Neural progenitor cell (in vitro differentiated cells): ENCODE measurements around the gene PCDH9. TPM values are rescaled to one million over a fixed set of nuclear protein-coding genes. Genes with fewer than 3 reads are reported as not detected.
"Not testable (repeated sequence)": the region's sequence is repeated elsewhere in the genome, so short reads cannot be mapped to it uniquely, and the experiment has no call there.

Source experiments
- DNase-seq: peaks from one replicate; pipeline ENCODE4 v3.0.0-alpha.2; 2016; ENCODE audit warnings: low spot score
- H2AFZ ChIP-seq: fragments of 200-600 bp; sonication (generic); replicated peaks from 2 replicates; pipeline ENCODE4 v1.6.1; 2016; ENCODE audit warnings: antibody characterized with exemption
- H3F3A ChIP-seq: fragments of 200-600 bp; sonication (generic); 2 replicates; pipeline ENCODE4 v1.6.1; 2016; ENCODE audit warnings: antibody characterized with exemption, low read depth
- H3K27ac ChIP-seq: fragments of 200-600 bp; sonication (generic); 2 replicates; pipeline ENCODE4 v1.5.1; 2016; ENCODE audit warnings: mild to moderate bottlenecking
- H3K27me3 ChIP-seq: fragments of 200-600 bp; sonication (generic); 2 replicates; pipeline ENCODE4 v1.6.1; 2016; ENCODE audit warnings: mild to moderate bottlenecking, moderate library complexity
- H3K36me3 ChIP-seq: fragments of 200-600 bp; sonication (generic); 2 replicates; pipeline ENCODE4 v1.5.1; 2016
- H3K4me1 ChIP-seq: fragments of 200-600 bp; sonication (generic); 2 replicates; pipeline ENCODE4 v1.6.1; 2016; ENCODE audit warnings: mixed run types
- H3K4me2 ChIP-seq: fragments of 200-600 bp; sonication (generic); 2 replicates; pipeline ENCODE4 v1.6.1; 2016
- H3K4me3 ChIP-seq: fragments of 200-600 bp; sonication (generic); 2 replicates; pipeline ENCODE4 v1.5.1; 2016
- H3K79me2 ChIP-seq: fragments of 200-600 bp; sonication (generic); 2 replicates; pipeline ENCODE4 v1.6.1; 2016; ENCODE audit warnings: low read depth
- H3K9ac ChIP-seq: fragments of 200-600 bp; sonication (generic); 2 replicates; pipeline ENCODE4 v1.6.1; 2016
- H3K9me3 ChIP-seq: fragments of 200-600 bp; sonication (generic); 2 replicates; pipeline ENCODE4 v1.5.1; 2016; ENCODE audit warnings: low read depth
- H4K20me1 ChIP-seq: fragments of 200-600 bp; sonication (generic); 2 replicates; pipeline ENCODE4 v1.6.1; 2016; ENCODE audit warnings: low read depth
- H3K27ac Mint-ChIP-seq: 3 replicates; pipeline ENCODE4 v1.8.0; 2021; ENCODE audit warnings: mixed read lengths
- H3K27me3 Mint-ChIP-seq: 2 replicates; pipeline ENCODE4 v1.8.0; 2022; ENCODE audit warnings: low read depth, mild to moderate bottlenecking, inconsistent platforms, moderate library complexity, mixed read lengths; ENCODE audit not compliant: insufficient read depth
- H3K36me3 Mint-ChIP-seq: 3 replicates; pipeline ENCODE4 v1.8.0; 2021; ENCODE audit warnings: mixed read lengths
- H3K4me1 Mint-ChIP-seq: 3 replicates; pipeline ENCODE4 v1.8.0; 2021; ENCODE audit warnings: mixed read lengths
- H3K4me3 Mint-ChIP-seq: 3 replicates; pipeline ENCODE4 v1.8.0; 2021; ENCODE audit warnings: mild to moderate bottlenecking, moderate library complexity, mixed read lengths
- H3K9me3 Mint-ChIP-seq: 3 replicates; pipeline ENCODE4 v1.8.0; 2020; ENCODE audit warnings: mixed read lengths
- EZH2 ChIP-seq: fragments of 200-600 bp; sonication (generic); IDR thresholded peaks from 2 replicates; pipeline ENCODE4 v1.6.1; 2017; ENCODE audit warnings: antibody characterized with exemption, mild to moderate bottlenecking, moderate library complexity
- EZH2phosphoT487 ChIP-seq: fragments of 200-600 bp; sonication (generic); IDR thresholded peaks from 2 replicates; pipeline ENCODE4 v1.6.1; 2017; ENCODE audit warnings: antibody characterized with exemption
- total RNA-seq: library from RNA; depleted of rRNA; stranded (reverse); fragments of >200 nt; gene quantifications from 2 replicates; pipeline ENCODE4 v1.2.3, GENCODE V29; 2015; ENCODE audit warnings: low replicate concordance
- TF ChIP-seq, protein P1 (sequence below): fragments of 200-600 bp; sonication (generic); IDR thresholded peaks from 2 replicates; pipeline ENCODE4 v1.5.1; 2017; ENCODE audit warnings: antibody characterized with exemption, mild to moderate bottlenecking

Gene PCDH9
- total RNA-seq, 1 donor from 2014 or later = 0.24 TPM

DNA sequence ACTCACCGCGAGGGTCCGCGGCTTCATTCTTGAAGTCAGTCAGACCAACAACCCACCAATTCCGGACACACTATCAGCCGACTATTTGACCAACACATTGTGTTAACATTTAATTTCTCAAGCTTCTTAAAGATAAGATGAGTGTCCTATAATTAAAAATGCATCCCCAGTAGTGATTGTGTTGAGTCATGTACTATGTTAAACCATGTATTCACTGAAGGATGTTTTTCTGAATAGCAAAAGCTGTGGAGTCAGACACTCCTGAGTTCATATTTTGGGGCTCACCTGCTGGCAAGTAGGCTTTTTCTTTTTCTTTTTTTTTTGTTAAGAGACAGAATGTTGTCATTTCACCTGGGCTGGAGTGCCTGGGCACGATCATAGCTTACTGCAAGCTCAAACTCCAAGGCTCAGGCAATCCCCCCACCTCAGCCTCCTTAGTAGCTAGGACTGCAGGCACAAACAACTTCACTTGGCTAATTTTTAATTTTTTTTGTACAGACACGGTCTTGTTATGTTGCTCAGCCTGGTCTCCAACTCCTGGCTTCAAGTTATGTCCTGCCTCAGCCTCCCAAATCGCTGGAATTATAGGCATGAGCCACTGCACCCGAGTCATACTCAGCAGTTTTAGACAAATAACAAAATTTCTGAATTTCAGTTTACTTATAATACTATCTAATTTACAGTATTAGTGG, 606.9 kb downstream of the PCDH9 start:
- TF ChIP-seq, protein P1, sequence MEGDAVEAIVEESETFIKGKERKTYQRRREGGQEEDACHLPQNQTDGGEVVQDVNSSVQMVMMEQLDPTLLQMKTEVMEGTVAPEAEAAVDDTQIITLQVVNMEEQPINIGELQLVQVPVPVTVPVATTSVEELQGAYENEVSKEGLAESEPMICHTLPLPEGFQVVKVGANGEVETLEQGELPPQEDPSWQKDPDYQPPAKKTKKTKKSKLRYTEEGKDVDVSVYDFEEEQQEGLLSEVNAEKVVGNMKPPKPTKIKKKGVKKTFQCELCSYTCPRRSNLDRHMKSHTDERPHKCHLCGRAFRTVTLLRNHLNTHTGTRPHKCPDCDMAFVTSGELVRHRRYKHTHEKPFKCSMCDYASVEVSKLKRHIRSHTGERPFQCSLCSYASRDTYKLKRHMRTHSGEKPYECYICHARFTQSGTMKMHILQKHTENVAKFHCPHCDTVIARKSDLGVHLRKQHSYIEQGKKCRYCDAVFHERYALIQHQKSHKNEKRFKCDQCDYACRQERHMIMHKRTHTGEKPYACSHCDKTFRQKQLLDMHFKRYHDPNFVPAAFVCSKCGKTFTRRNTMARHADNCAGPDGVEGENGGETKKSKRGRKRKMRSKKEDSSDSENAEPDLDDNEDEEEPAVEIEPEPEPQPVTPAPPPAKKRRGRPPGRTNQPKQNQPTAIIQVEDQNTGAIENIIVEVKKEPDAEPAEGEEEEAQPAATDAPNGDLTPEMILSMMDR = no peak
- no peak for TF ChIP-seq EZH2
- Mint-ChIP-seq H3K36me3 (peaks cover 8% of the 10 kb centered on the region), H3K4me1 (no peaks in the 10 kb centered on the region), H3K9me3 (peaks cover 9% of the 10 kb centered on the region), H3K27ac (no peak overlapping the region), H3K4me3 (no peak overlapping the region), H3K27me3 (peaks cover 2% of the 10 kb centered on the region)
- Histone ChIP-seq H3K9ac (no peak overlapping the region), H3K27ac (no peak overlapping the region), H3F3A (no peaks in the 10 kb centered on the region), H3K4me1 (no peaks in the 10 kb centered on the region), H3K4me3 (no peak overlapping the region), H3K27me3 (no peaks in the 10 kb centered on the region), H2AFZ (no peak overlapping the region), H3K9me3 (no peaks in the 10 kb centered on the region), H3K36me3 (no peaks in the 10 kb centered on the region), H4K20me1 (no peaks in the 10 kb centered on the region), H3K79me2 (no peaks in the 10 kb centered on the region), H3K4me2 (no peak overlapping the region)
- no peak for DNase-seq

DNA sequence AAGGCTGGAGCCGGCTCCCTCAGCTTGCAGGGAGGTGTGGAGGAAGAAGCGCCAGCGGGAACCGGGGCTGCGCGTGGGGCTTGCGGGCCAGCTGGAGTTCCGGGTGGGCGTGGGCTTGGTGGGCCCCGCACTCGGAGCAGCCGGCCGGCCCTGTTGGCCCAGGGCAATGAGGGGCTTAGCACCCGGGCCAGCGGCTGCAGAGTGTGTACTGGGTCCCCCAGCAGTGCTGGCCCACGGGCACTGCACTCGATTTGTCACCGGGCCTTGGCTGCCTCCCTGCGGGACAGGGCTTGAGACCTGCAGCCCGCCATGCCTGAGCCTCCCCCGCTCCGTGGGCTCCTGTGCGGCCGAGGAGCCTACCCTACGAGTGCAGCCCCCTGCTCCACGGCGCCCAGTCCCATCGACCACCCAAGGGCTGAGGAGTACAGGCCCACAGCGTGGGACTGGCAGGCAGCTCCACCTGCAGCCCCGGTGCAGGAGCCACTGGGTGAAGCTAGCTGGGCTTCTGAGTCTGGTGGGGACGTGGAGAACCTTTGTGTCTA, 608.2 kb downstream of the PCDH9 start:
- H2AFZ ChIP-seq, H3K4me2 ChIP-seq, H3K4me3 Mint-ChIP-seq, H3K4me1 ChIP-seq, H3F3A ChIP-seq, H4K20me1 ChIP-seq, H3K27ac Mint-ChIP-seq, H3K4me1 Mint-ChIP-seq, DNase-seq, H3K36me3 ChIP-seq, H3K9me3 Mint-ChIP-seq, H3K27me3 ChIP-seq, H3K4me3 ChIP-seq, H3K9me3 ChIP-seq, H3K27me3 Mint-ChIP-seq, H3K9ac ChIP-seq, H3K79me2 ChIP-seq, H3K27ac ChIP-seq, H3K36me3 Mint-ChIP-seq: not testable (repeated sequence)

DNA sequence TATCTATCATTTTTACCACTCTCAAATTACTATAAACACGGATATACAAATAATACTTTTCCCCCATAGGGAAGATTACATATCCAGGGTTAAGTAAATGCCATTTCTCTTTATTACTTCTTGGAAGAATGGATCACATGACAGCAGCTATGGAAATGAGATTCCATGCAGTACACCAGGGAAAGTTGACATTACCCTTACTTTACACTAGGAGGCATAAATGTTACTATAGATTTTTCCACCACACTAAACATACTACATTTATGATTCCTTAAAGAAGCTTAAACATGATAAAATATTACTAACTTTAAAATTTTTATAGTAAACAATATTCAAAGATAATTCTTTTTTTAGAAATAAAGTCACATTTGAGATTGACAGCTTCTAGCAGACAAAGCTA, 611.4 kb downstream of the PCDH9 start:
- Mint-ChIP-seq H3K27ac (no peak overlapping the region), H3K36me3 (peaks cover 8% of the 10 kb centered on the region), H3K4me1 (no peaks in the 10 kb centered on the region), H3K4me3 (no peak overlapping the region), H3K9me3 (peaks cover 17% of the 10 kb centered on the region), H3K27me3 (peaks cover 8% of the 10 kb centered on the region)
- Histone ChIP-seq H3K27ac (no peak overlapping the region), H3F3A (no peaks in the 10 kb centered on the region), H3K9me3 (no peaks in the 10 kb centered on the region), H3K9ac (no peak overlapping the region), H3K27me3 (no peaks in the 10 kb centered on the region), H3K4me2 (no peak overlapping the region), H3K4me3 (no peak overlapping the region), H2AFZ (no peak overlapping the region), H3K36me3 (no peaks in the 10 kb centered on the region), H3K79me2 (no peaks in the 10 kb centered on the region), H4K20me1 (no peaks in the 10 kb centered on the region), H3K4me1 (no peaks in the 10 kb centered on the region)
- TF ChIP-seq, protein P1 = peak; percentile 52
- TF ChIP-seq EZH2 = no peak
- no peak for TF ChIP-seq EZH2phosphoT487
- DNase-seq = peak; percentile 7

DNA sequence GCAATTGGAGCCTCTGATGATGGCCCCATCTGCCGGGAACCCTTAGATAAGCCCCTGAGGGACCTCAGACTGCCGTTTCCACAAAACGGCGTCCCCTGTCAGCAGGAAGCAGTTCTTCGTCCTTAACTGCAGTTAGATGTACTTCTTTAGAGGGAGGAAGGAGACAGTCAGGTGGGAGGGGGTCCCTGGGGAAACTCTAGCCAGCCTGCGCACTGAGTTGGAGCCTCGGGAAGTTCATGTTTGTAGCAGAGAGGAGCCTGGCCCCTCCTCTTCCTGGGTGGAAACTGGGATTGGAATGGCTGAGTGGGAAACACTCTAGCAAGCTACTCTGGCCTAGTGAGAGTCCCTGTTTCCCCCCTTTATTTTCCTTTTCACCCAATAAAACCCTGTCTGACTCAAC, 612.4 kb downstream of the PCDH9 start:
- no peak overlapping the region for H3K27ac ChIP-seq
- H3K4me3 ChIP-seq = no peak overlapping the region
- no peaks in the 10 kb centered on the region for H3K9me3 ChIP-seq
- no peaks in the 10 kb centered on the region for H3K36me3 ChIP-seq
- peaks cover 7% of the 10 kb centered on the region for H3F3A ChIP-seq
- no peak overlapping the region for H3K4me2 ChIP-seq
- Mint-ChIP-seq H3K27me3 (peaks cover 8% of the 10 kb centered on the region), H3K27ac (no peak overlapping the region), H3K4me3 (no peak overlapping the region), H3K4me1 (no peaks in the 10 kb centered on the region), H3K9me3 (peaks cover 14% of the 10 kb centered on the region), H3K36me3 (peaks cover 5% of the 10 kb centered on the region)
- no peak for DNase-seq
- no peaks in the 10 kb centered on the region for H3K27me3 ChIP-seq
- peaks cover 6% of the 10 kb centered on the region for H3K4me1 ChIP-seq
- H3K9ac ChIP-seq = no peak overlapping the region
- H3K79me2 ChIP-seq = no peaks in the 10 kb centered on the region
- no peak overlapping the region for H2AFZ ChIP-seq
- TF ChIP-seq, protein P1 = no peak
- TF ChIP-seq EZH2phosphoT487 (no peak), EZH2 (no peak)
- no peaks in the 10 kb centered on the region for H4K20me1 ChIP-seq
